SK-N-SH (cell line): ENCODE results near the gene ACAP1. TPM values are rescaled to one million over a fixed set of nuclear protein-coding genes. Genes with fewer than 3 reads are reported as not detected.

ENCODE experiments used
- CTCF ChIA-PET: fragments of 300-600, 350-600 bp; formaldehyde crosslinking; extraction: SDS; loops from one replicate; lab custom pipeline; 2021; lab: Yijun Ruan, JAX
- POLR2A ChIA-PET: fragments of 350-600 bp; sonication (Branson Sonifier 250); formaldehyde crosslinking; extraction: SDS; loops from one replicate; lab custom pipeline; 2020; ENCODE audit warnings: antibody characterized with exemption, inconsistent platforms; lab: Yijun Ruan, JAX
- DNase-seq: peaks from one replicate; pipeline ENCODE4 v3.0.0; 2012
- H2AFZ ChIP-seq: fragments of 200-600 bp; sonication (generic); 2 replicates; pipeline ENCODE4 v1.8.1; 2016; ENCODE audit warnings: antibody characterized with exemption, mild to moderate bottlenecking, low read depth
- H3F3A ChIP-seq: fragments of 200-600 bp; sonication (generic); replicated peaks from 2 replicates; pipeline ENCODE3; 2016; ENCODE audit warnings: antibody characterized with exemption, mild to moderate bottlenecking; ENCODE audit not compliant: insufficient read depth
- H3K27ac ChIP-seq, 2 experiments: fragments of 200-500 bp in 1 of 2; fragments of 200-600 bp in 1 of 2; sonication (Bioruptor generic) in 1 of 2; sonication (generic), shearing (Covaris generic) in 1 of 2; 2 replicates each; pipeline versions ENCODE4 v1.5.1 to v1.6.1; 2014 to 2016; ENCODE audit warnings: low read depth in 2 of 2, inconsistent platforms in 1 of 2, low read length in 1 of 2, mild to moderate bottlenecking in 1 of 2, mixed read lengths in 1 of 2
- H3K27me3 ChIP-seq: fragments of 200-600 bp; sonication (generic), shearing (Covaris generic); 2 replicates; pipeline ENCODE4 v1.6.1; 2016; ENCODE audit warnings: mixed run types; ENCODE audit not compliant: insufficient read depth
- H3K36me3 ChIP-seq, 2 experiments: fragments of 200-500 bp in 1 of 2; fragments of 200-600 bp in 1 of 2; sonication (Bioruptor generic) in 1 of 2; sonication (generic) in 1 of 2; replicated peaks in 1 of 2; 2 replicates each; pipeline versions ENCODE3 to v1.5.1; 2014 to 2016; ENCODE audit warnings: low read length in 1 of 2, mild to moderate bottlenecking in 1 of 2; ENCODE audit not compliant: insufficient read depth in 2 of 2, control insufficient read depth in 1 of 2
- H3K4me1 ChIP-seq, 2 experiments: fragments of 200-500 bp in 1 of 2; fragments of 200-600 bp in 1 of 2; sonication (Bioruptor generic) in 1 of 2; sonication (generic), shearing (Covaris generic) in 1 of 2; 2 replicates each; pipeline versions ENCODE4 v1.5.1 to v1.6.1; 2014 to 2016; ENCODE audit warnings: low read depth in 1 of 2, low read length in 1 of 2, mixed run types in 1 of 2; ENCODE audit not compliant: insufficient read depth in 2 of 2, control insufficient read depth in 1 of 2
- H3K4me2 ChIP-seq: fragments of 200-600 bp; sonication (generic), shearing (Covaris generic); 2 replicates; pipeline ENCODE4 v1.6.1; 2017; ENCODE audit warnings: mixed run types
- H3K4me3 ChIP-seq, 2 experiments: fragments of 200-500 bp in 1 of 2; fragments of 200-600 bp in 1 of 2; sonication (Bioruptor generic) in 1 of 2; sonication (generic), shearing (Covaris generic) in 1 of 2; 2 replicates each; pipeline versions ENCODE4 v1.5.1 to v1.8.1; 2014 to 2016; ENCODE audit warnings: low read depth in 2 of 2, inconsistent platforms in 1 of 2, low read length in 1 of 2, mild to moderate bottlenecking in 1 of 2, mixed read lengths in 1 of 2, moderate library complexity in 1 of 2
- H3K79me2 ChIP-seq: fragments of 200-600 bp; sonication (generic); 2 replicates; pipeline ENCODE4 v1.8.1; 2017; ENCODE audit warnings: mild to moderate bottlenecking; ENCODE audit not compliant: insufficient read depth
- H3K9ac ChIP-seq: fragments of 200-600 bp; sonication (generic); 2 replicates; pipeline ENCODE4 v1.6.1; 2017; ENCODE audit warnings: mixed run types
- H3K9me2 ChIP-seq: fragments of 200-600 bp; sonication (generic); 2 replicates; pipeline ENCODE4 v1.6.1; 2017; ENCODE audit warnings: mixed run types
- H3K9me3 ChIP-seq: fragments of 200-600 bp; sonication (generic); 2 replicates; pipeline ENCODE4 v1.6.1; 2017; ENCODE audit warnings: mixed run types, mild to moderate bottlenecking, moderate library complexity
- H4K20me1 ChIP-seq: fragments of 200-600 bp; sonication (generic); 2 replicates; pipeline ENCODE4 v1.6.1; 2017; ENCODE audit warnings: mild to moderate bottlenecking, mixed run types; ENCODE audit not compliant: insufficient read depth
- CHD2 ChIP-seq: fragments of 150-350 bp; IDR thresholded peaks from 2 replicates; pipeline ENCODE4 v1.6.1; 2018; ENCODE audit warnings: low read length; ENCODE audit not compliant: partially characterized antibody
- ELF1 ChIP-seq: IDR thresholded peaks from 2 replicates; pipeline ENCODE4 v1.4.0; 2012
- EZH2phosphoT487 ChIP-seq: fragments of 200-600 bp; sonication (generic); IDR thresholded peaks from 2 replicates; pipeline ENCODE4 v1.6.1; 2017; ENCODE audit warnings: low read depth, mixed run types, mild to moderate bottlenecking, antibody characterized with exemption, moderate library complexity, borderline replicate concordance
- FOSL2 ChIP-seq: IDR thresholded peaks from 2 replicates; pipeline ENCODE4 v1.4.0; 2012; ENCODE audit warnings: low read depth, mild to moderate bottlenecking, moderate library complexity, borderline replicate concordance
- FOXJ3 ChIP-seq: sonication (generic); formaldehyde crosslinking; IDR thresholded peaks from 2 replicates; pipeline ENCODE4 v1.5.1; 2020; ENCODE audit warnings: mild to moderate bottlenecking, missing genetic modification reagents
- GABPA ChIP-seq: IDR thresholded peaks from 2 replicates; pipeline ENCODE4 v1.4.0; 2012; ENCODE audit warnings: low read depth, mild to moderate bottlenecking
- MAX ChIP-seq: IDR thresholded peaks from 2 replicates; pipeline ENCODE4 v1.4.0; 2012; ENCODE audit warnings: low read depth
- MEF2A ChIP-seq: IDR thresholded peaks from 2 replicates; pipeline ENCODE4 v1.4.0; 2012; ENCODE audit warnings: low read depth, borderline replicate concordance
- NFIC ChIP-seq: IDR thresholded peaks from 2 replicates; pipeline ENCODE4 v1.4.0; 2012; ENCODE audit warnings: borderline replicate concordance
- NRF1 ChIP-seq: IDR thresholded peaks from 2 replicates; pipeline ENCODE4 v1.6.1; 2012; ENCODE audit warnings: low read depth, mild to moderate bottlenecking, low read length
- PBX3 ChIP-seq: IDR thresholded peaks from 2 replicates; pipeline ENCODE4; 2012
- POLR2AphosphoS5 ChIP-seq: IDR thresholded peaks from 2 replicates; pipeline ENCODE4 v1.6.1; 2012; ENCODE audit warnings: low read depth, low read length
- RCOR1 ChIP-seq: fragments of 150-350 bp; IDR thresholded peaks from 2 replicates; pipeline ENCODE4 v1.6.1; 2017; ENCODE audit warnings: antibody characterized with exemption, low read length
- REST ChIP-seq: IDR thresholded peaks from 2 replicates; pipeline ENCODE4 v1.6.1; 2012; ENCODE audit warnings: mild to moderate bottlenecking, low read depth, low read length, moderate library complexity
- TAF1 ChIP-seq: IDR thresholded peaks from 2 replicates; pipeline ENCODE4 v1.6.1; 2012; ENCODE audit warnings: low read depth, mild to moderate bottlenecking, low read length, moderate library complexity, borderline replicate concordance
- TCF12 ChIP-seq: IDR thresholded peaks from 2 replicates; pipeline ENCODE4 v1.4.0; 2012
- ZBTB33 ChIP-seq: IDR thresholded peaks from 2 replicates; pipeline ENCODE4 v1.4.0; 2012; ENCODE audit warnings: low read depth, borderline replicate concordance
- WGBS: methylation state at CpG from one replicate; pipeline ENCODE4 v1.1.6; 2017; ENCODE audit warnings: low lambda C conversion rate; 5-methylcytosine and 5-hydroxymethylcytosine counted together
- polyA plus RNA-seq, 3 experiments: library from polyadenylated mRNA; depleted of rRNA; stranded (reverse); fragments of >200 nt; gene quantifications; 2 replicates each; pipeline ENCODE4 v1.2.3, GENCODE V29; 2012
- TF ChIP-seq, protein P1 (sequence below): IDR thresholded peaks from 2 replicates; pipeline ENCODE4 v1.4.0; 2012; ENCODE audit warnings: low read depth, borderline replicate concordance

Gene ACAP1
- polyA plus RNA-seq, 1 of the 3 experiments (the other 2 are of a cell fraction) = 0.71 TPM

DNA sequence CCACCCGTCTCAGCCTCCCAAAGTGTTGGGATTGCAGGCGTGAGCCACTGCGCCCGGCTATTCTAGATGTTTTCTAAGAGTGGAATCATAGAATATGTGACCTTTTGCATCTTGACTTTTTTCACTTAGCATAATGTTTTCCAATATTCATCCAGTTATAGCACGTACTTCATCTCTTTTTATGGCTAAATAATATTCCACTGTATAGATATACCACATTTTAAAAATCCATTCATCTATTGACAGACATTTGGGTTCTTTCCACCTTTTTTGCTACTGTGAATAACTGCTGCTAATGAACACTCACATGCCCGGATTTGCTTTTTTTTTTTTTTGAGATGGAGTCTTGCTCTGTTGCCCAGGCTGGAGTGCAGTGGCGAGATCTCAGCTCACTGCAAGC is 32.1 kb upstream of the ACAP1 start:
- H3K9me2 ChIP-seq = no peaks in the 10 kb centered on the region
- H3K79me2 ChIP-seq = peaks cover 17% of the 10 kb centered on the region
- no peak overlapping the region for H3K4me2 ChIP-seq
- peaks cover 1 to 2% of the 10 kb centered on the region in 2 experiments; a peak in 3 of 4 replicates for H3K4me1 ChIP-seq
- no peak overlapping the region for H2AFZ ChIP-seq
- WGBS = 88% methylated on average over 7 of the region's 7 CpGs
- no peaks in the 10 kb centered on the region for H3K9me3 ChIP-seq
- no peak for TF ChIP-seq MAX
- TF ChIP-seq FOSL2 = no peak
- no peak for TF ChIP-seq CHD2
- TF ChIP-seq GABPA = no peak
- TF ChIP-seq, protein P1, sequence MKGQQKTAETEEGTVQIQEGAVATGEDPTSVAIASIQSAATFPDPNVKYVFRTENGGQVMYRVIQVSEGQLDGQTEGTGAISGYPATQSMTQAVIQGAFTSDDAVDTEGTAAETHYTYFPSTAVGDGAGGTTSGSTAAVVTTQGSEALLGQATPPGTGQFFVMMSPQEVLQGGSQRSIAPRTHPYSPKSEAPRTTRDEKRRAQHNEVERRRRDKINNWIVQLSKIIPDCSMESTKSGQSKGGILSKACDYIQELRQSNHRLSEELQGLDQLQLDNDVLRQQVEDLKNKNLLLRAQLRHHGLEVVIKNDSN = no peak
- no peak for TF ChIP-seq POLR2AphosphoS5
- no peak for TF ChIP-seq PBX3
- no peak for TF ChIP-seq TAF1
- TF ChIP-seq REST = no peak
- no peak for TF ChIP-seq EZH2phosphoT487
- TF ChIP-seq FOXJ3 (CRISPR knock-in tag) = no peak
- TF ChIP-seq ELF1 = no peak
- TF ChIP-seq NRF1 = no peak
- TF ChIP-seq ZBTB33 = no peak
- TF ChIP-seq NFIC = no peak
- TF ChIP-seq TCF12 = no peak
- no peak for TF ChIP-seq RCOR1
- TF ChIP-seq MEF2A = no peak
- DNase-seq = no peak
- H4K20me1 ChIP-seq = peaks cover 9% of the 10 kb centered on the region
- ChIA-PET CTCF (interaction anchor here (1.1 to 3.6 kb wide), 2 partner anchors 23 to 259 kb away, joined by 3 to 14 read pairs; partner anchors contain the start of gene SLC2A4), POLR2A (no interaction called here)
- H3F3A ChIP-seq = peaks cover 17% of the 10 kb centered on the region
- no peak overlapping the region for H3K27ac ChIP-seq
- H3K36me3 ChIP-seq = peaks cover 0 to 1% of the 10 kb centered on the region in 2 experiments
- no peak overlapping the region for H3K9ac ChIP-seq
- no peak overlapping the region for H3K4me3 ChIP-seq
- H3K27me3 ChIP-seq = no peaks in the 10 kb centered on the region
